DMS153 (cell line): ENCODE results near the gene HLTF.

Experiments
- DNase-seq: peaks from one replicate; lab custom pipeline; 2025; lab: John Stamatoyannopoulos, UW

The HLTF gene

DNA sequence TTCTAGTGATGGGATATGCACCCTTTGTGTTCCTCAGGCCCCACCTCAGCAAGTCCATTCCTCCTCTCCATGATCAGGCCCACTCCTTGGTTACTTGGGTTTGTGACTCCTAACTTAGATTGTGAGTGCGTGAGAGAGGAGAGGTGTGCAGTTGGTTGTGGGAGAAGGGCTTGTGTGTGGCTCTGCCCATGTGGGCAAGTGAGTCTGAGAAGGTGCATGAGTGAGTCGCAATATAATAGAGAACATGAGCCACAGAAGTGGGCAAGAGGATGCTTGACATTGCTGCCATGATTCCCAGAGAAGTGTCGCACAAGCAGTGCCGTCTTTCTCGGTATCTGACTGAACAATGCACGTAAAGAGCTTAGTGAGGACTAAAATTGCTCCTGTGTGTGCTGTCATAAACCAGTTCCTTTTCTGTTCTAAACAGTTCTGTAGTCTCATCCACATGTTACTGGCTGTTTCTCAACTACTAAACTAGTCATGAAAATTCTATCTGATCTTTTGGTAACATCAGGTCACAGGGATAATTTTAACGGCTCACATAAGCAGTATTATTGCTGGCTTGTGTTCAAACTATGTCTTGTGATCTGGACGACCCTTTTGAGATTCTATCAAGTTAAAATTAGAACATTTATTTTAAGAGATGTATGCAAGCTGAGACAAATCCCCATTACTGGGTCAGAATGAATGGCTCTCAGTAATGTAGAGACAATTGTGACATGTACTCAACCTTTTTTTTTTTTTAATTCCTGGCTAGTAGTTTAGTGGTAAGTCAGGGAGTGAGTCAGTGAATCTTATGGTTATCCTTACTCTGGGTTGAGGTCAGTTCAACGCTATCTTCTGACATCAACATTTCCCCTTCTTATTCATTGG is 69.4 kb downstream of the HLTF start:
- no peak for DNase-seq

GRCh38 chr3:149016242-149016641 is 70.1 kb downstream of the HLTF start:
- no peak for DNase-seq

DNA sequence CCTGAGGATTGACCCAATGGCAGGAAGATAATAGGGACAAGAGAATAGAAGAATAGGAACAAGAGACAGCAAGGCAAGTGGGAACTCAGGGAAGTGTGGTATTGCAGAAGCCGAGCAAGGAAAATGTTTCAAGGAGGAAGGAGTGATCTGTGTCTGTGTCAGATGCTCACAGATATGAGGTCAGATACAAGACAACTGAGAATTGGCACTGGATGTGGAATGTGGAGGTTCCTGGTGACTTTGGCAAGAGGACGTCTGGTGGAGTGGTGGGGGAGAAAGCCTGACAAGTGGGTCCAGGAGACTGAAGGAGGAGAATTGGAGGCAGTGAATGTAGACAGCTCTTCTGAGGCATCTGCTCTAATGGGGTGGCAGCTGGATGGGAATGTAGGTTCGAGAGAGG is 70.9 kb downstream of the HLTF start:
- no peak for DNase-seq

DNA sequence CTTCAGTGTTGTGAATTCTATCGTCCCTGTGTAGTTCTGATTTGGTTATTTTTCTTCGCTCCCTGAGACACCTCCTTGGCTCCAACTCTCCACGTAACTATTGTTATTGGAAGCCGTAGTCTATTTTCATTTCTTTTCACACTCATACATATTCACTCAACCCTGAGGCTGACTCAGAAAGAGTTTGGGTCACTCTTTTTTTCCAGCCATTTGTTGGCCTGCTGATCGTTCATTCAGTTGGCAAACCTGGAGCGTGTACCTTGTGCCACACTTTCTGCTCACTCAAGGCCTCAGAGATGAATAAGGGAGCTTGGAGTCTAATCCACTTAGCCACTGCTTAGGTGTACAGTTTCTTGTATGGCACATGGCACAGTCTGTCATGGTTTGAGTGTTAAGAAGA is 72.6 kb downstream of the HLTF start:
- DNase-seq: no peak

GRCh38 chr3:149011676-149012075 is 74.7 kb downstream of the HLTF start:
- no peak for DNase-seq

DNA sequence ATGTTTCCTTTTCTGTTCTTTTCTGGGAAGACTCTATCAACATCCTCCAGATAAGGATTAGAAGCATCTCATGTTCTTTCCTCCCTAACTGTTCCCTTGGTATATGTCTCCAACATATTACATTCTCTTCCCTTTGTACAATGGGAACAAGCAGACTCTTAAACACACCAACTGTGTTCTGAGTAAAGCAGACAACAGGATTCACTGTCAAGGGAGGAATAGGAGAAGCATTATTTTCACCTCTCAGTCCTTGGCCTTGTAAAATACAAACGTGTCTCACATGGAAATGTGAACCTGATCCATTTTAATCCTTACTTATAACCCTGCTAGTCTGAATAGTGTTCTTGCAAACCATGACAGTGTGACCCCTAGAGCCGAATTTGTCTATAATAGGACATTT is 75.4 kb downstream of the HLTF start:
- no peak for DNase-seq

- no peak for DNase-seq
Observed at GRCh38 chr3:149010504-149010951, 75.8 kb downstream of the HLTF start.

GRCh38 chr3:149009732-149010131 is 76.6 kb downstream of the HLTF start:
- no peak for DNase-seq

- DNase-seq: no peak
Observed at GRCh38 chr3:149007567-149008257, 78.6 kb downstream of the HLTF start.

GRCh38 chr3:149005416-149005815 is 80.9 kb downstream of the HLTF start:
- no peak for DNase-seq

GRCh38 chr3:149004622-149005021 is 81.7 kb downstream of the HLTF start:
- peak; percentile 89 for DNase-seq

DNA sequence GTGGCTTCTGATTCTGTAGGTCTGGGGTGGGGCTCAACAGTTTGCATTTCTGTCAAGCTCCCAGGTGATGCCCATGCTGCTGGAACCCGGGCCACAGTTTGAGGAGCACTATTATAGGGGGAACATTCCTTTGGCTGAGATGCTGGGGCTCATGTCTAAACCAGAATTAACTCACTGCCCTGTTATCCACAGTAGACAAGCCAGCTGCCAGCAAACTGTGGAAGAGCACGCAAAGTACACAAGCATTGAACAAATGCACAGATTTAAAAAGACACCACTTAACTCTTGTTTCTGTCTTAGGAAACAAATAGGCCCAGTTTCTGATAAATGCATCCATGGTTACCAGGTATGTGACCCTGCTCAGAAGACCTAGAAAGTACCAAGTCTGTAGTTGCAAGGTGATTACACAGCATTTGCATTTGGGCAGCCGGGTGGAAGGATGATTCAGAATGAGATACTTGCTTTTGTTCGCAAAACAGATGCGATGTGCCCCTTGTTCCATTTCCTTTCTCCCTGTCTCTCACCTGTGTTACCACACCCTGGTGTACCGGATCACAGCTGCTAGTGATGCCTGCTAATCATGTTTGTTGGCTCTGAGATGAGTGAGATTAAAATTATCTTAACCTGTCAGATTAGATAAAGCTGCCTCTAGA is 82.6 kb downstream of the HLTF start:
- DNase-seq: peak; percentile 65

DNA sequence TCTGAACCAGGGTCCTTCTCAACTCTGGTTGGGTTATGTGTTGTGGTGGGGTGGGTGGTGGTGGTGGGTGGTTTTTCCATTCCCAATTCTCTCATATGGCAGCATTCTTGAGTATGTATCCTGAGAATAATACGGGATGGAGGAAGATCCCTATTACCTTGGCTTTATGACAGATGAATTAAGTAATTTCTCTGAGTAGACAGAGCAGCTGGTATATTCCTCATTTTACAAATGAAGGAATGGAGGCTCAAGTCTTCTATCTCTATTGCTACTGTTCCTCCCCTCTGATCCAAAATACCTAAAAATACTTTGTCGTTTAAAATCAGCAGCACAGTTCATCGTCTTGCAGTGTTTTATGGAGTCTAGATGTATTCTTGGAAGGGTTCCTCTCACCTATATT is 84.6 kb downstream of the HLTF start:
- DNase-seq: no peak

- no peak for DNase-seq
Observed at GRCh38 chr3:149000206-149000745, 86.1 kb downstream of the HLTF start.

- DNase-seq: no peak
Observed at GRCh38 chr3:148999806-149000205, 86.5 kb downstream of the HLTF start.

DNA sequence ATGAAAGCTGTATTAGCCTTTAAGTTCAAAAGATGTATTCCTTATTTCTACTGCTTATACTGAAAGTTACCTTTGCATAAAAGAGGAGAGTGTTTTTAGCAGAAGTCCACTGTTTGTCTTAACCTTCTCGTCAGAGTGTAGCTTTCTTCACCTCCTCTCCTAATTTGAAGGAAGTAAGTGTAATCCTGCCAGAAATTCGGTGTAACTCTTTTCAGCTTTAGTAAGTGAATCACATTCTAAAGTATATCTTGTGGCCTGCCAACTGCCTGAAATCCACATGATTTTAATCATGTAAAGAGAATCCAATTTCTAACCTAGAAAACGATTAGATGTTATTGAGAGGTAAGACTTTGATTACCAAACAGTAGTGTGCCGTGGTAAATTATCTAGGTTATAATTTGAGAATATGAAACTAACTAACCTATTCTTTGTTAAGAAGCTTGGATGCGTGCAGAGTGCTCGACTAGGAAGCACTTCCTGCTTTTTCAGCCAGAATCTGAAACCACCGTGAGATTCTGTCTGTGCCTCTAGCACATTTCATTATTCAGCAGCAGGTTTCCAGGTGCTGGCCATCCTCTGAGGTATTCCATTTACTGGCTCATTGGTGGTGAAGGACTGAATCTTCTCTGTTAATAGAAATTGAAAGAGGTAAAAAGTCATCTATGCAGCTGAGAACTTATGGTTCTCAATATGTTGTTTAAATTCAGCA is 87.5 kb downstream of the HLTF start:
- peak; percentile 36 for DNase-seq

DNA sequence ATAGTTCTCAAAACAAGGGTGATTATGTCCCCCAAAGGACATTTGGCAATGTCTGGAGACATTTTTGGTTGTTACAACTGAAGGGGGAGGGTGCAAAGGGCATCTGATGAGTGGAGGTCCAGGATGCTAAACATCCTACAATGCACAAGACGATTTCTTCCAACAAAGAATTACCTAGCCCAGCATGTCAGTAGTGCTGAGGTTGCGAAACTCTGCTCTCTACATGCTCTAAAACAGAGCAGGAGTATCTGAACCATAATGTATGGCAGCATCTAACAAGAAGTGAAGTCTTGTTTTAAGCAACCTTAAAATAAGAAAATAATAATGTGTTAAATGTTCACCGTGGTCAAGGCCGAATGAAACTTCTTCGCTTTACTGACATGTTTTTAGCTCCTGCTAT is 88.0 kb downstream of the HLTF start:
- no peak for DNase-seq

DNA sequence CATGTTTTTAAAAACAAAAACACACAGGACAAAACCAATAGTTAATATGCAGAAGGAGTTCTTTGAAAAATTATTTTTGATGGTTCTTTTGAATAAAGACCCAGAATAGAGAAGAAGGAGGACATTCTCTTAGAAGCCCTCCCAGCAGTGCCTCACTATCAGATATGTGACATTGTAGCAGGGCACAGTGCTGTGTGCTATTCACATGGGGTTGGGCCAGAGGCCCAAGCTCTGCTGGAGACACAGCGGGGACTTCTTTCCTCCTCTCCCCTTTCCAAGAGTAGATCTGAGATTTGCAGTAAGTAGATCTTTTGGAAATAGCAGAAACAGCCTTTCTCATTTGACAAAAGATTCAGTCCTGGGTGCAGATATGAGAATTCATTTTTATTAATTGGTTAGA is 88.7 kb downstream of the HLTF start:
- DNase-seq: no peak

- DNase-seq: no peak
Observed at GRCh38 chr3:148992635-148993255, 93.6 kb downstream of the HLTF start.

GRCh38 chr3:148992027-148992634 is 94.2 kb downstream of the HLTF start:
- DNase-seq: peak; percentile 0
